ENCODE measurements around the gene USP25.

Gene USP25

DNA sequence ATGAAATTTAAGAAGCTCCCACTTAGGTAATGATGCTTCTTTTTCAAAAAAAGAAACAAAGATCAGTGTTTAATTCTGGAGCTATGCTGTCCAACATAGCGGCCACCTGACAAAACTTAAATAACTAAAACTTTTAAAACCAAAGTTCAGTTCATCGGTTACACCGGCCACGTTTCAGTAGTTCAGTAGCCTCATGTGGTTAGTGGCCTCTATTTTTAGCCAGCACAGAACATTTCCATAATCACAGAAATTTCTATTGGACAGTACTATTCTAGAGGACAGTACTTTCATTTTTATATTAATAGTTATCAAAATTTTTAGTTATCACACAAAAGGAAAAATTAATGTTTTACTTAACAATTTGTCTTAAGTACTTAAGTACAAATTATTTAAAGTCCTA lies 141.0 kb downstream of the USP25 start:
- POLR2A ChIA-PET, result no interaction called here
- CTCF ChIA-PET, result no interaction called here
- no peak for TF ChIP-seq TARDBP (IDR thresholded peaks at IDR 0.05)
- no peak for TF ChIP-seq ARNT (IDR thresholded peaks at IDR 0.05)
- no peak for TF ChIP-seq ZNF384 (IDR thresholded peaks at IDR 0.05)
- no peak for TF ChIP-seq FOXK2 (IDR thresholded peaks at IDR 0.05)
- TF ChIP-seq LEF1 (IDR thresholded peaks at IDR 0.05; ENCODE audit: borderline replicate concordance), result no peak
- no peak for DNase-seq (ENCODE audit: extremely low spot score)

- ChIA-PET POLR2A (no interaction called here), CTCF (no interaction called here)
- DNase-seq (ENCODE audit: extremely low spot score), result no peak
- no peak for TF ChIP-seq FOXM1 (IDR thresholded peaks at IDR 0.05; ENCODE audit: borderline replicate concordance)
- no peak for TF ChIP-seq SUZ12 (IDR thresholded peaks at IDR 0.05)
- TF ChIP-seq, protein P1, sequence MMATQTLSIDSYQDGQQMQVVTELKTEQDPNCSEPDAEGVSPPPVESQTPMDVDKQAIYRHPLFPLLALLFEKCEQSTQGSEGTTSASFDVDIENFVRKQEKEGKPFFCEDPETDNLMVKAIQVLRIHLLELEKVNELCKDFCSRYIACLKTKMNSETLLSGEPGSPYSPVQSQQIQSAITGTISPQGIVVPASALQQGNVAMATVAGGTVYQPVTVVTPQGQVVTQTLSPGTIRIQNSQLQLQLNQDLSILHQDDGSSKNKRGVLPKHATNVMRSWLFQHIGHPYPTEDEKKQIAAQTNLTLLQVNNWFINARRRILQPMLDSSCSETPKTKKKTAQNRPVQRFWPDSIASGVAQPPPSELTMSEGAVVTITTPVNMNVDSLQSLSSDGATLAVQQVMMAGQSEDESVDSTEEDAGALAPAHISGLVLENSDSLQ (IDR thresholded peaks at IDR 0.05), result no peak
- TF ChIP-seq ELF4 (IDR thresholded peaks at IDR 0.05), result no peak
- no peak for TF ChIP-seq ARNT (IDR thresholded peaks at IDR 0.05)
- no peak for TF ChIP-seq L3MBTL2 (conservative IDR thresholded peaks at IDR 0.05)
- TF ChIP-seq SP1 (IDR thresholded peaks at IDR 0.05), result no peak
Observed at GRCh38 chr21:15872236-15872635, 142.5 kb downstream of the USP25 start.

GRCh38 chr21:15874615-15875014 lies 144.8 kb downstream of the USP25 start:
- ChIA-PET POLR2A (no interaction called here), CTCF (no interaction called here)
- DNase-seq (ENCODE audit: extremely low spot score), result no peak
- no peak for TF ChIP-seq FOXM1 (IDR thresholded peaks at IDR 0.05; ENCODE audit: borderline replicate concordance)
- TF ChIP-seq NFRKB (IDR thresholded peaks at IDR 0.05), result no peak
- TF ChIP-seq HDGF (IDR thresholded peaks at IDR 0.05; ENCODE audit: borderline replicate concordance), result no peak
- no peak for TF ChIP-seq SUZ12 (IDR thresholded peaks at IDR 0.05)
- no peak for TF ChIP-seq BHLHE40 (IDR thresholded peaks at IDR 0.05; ENCODE audit: borderline replicate concordance)
- TF ChIP-seq ARNT (IDR thresholded peaks at IDR 0.05), result no peak
- TF ChIP-seq LEF1 (IDR thresholded peaks at IDR 0.05; ENCODE audit: borderline replicate concordance), result no peak
- TF ChIP-seq CTBP1 (IDR thresholded peaks at IDR 0.05; ENCODE audit: borderline replicate concordance), result no peak
- TF ChIP-seq, protein P1 (IDR thresholded peaks at IDR 0.05), result no peak
- no peak for TF ChIP-seq FOXK2 (IDR thresholded peaks at IDR 0.05)
- TF ChIP-seq TARDBP (IDR thresholded peaks at IDR 0.05), result no peak
- TF ChIP-seq ELF4 (IDR thresholded peaks at IDR 0.05), result no peak
- no peak for TF ChIP-seq FOXA1 (IDR thresholded peaks at IDR 0.05)
- TF ChIP-seq L3MBTL2 (conservative IDR thresholded peaks at IDR 0.05), result no peak
- no peak for TF ChIP-seq SP1 (IDR thresholded peaks at IDR 0.05)
- no peak for TF ChIP-seq ZNF384 (IDR thresholded peaks at IDR 0.05)

- CTCF ChIA-PET, result no interaction called here
- TF ChIP-seq, protein P1 (IDR thresholded peaks at IDR 0.05), result no peak
- POLR2A ChIA-PET, result no interaction called here
- no peak for DNase-seq (ENCODE audit: extremely low spot score)
Observed at GRCh38 chr21:15875286-15875685, 145.5 kb downstream of the USP25 start.

- ChIA-PET CTCF (no interaction called here), POLR2A (no interaction called here)
- no peak for DNase-seq (ENCODE audit: extremely low spot score)
- TF ChIP-seq, protein P1 (IDR thresholded peaks at IDR 0.05), result no peak
- TF ChIP-seq NFRKB (IDR thresholded peaks at IDR 0.05), result no peak
- no peak for TF ChIP-seq FOXA1 (IDR thresholded peaks at IDR 0.05)
- no peak for TF ChIP-seq L3MBTL2 (conservative IDR thresholded peaks at IDR 0.05)
- no peak for TF ChIP-seq ELF4 (IDR thresholded peaks at IDR 0.05)
- TF ChIP-seq FOXK2 (IDR thresholded peaks at IDR 0.05), result no peak
- TF ChIP-seq CTBP1 (IDR thresholded peaks at IDR 0.05; ENCODE audit: borderline replicate concordance), result no peak
- TF ChIP-seq ARNT (IDR thresholded peaks at IDR 0.05), result no peak
- TF ChIP-seq TARDBP (IDR thresholded peaks at IDR 0.05), result no peak
- no peak for TF ChIP-seq FOXM1 (IDR thresholded peaks at IDR 0.05; ENCODE audit: borderline replicate concordance)
- TF ChIP-seq SUZ12 (IDR thresholded peaks at IDR 0.05), result no peak
- TF ChIP-seq HDGF (IDR thresholded peaks at IDR 0.05; ENCODE audit: borderline replicate concordance), result no peak
- TF ChIP-seq SP1 (IDR thresholded peaks at IDR 0.05), result no peak
- no peak for TF ChIP-seq BHLHE40 (IDR thresholded peaks at IDR 0.05; ENCODE audit: borderline replicate concordance)
- no peak for TF ChIP-seq ZNF384 (IDR thresholded peaks at IDR 0.05)
- TF ChIP-seq LEF1 (IDR thresholded peaks at IDR 0.05; ENCODE audit: borderline replicate concordance), result no peak
Observed at GRCh38 chr21:15893902-15894301, 164.1 kb downstream of the USP25 start.

DNA sequence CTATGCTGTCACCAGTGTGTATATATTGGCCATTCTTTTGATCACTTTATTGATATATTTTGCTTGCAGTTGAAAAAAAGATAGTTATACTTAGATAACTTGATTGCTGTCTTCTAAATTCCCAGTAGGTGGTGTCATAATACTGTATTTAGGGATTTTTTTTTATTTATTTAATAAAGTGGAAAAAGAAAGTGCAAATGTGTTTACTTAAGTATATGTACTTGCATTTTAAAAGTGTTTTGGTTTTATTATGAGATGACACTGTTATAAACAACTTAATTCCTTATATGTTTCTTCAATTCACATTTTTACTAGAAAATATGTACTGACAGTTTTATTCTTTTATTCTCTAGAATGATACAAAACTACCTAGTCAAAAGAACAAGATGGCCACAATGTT lies 164.8 kb downstream of the USP25 start:
- POLR2A ChIA-PET, result no interaction called here
- no peak for DNase-seq (ENCODE audit: extremely low spot score)
- TF ChIP-seq FOXM1 (IDR thresholded peaks at IDR 0.05; ENCODE audit: borderline replicate concordance) (no peak), ARNT (IDR thresholded peaks at IDR 0.05) (no peak), ZNF384 (IDR thresholded peaks at IDR 0.05) (no peak), FOXA1 (IDR thresholded peaks at IDR 0.05) (no peak), L3MBTL2 (conservative IDR thresholded peaks at IDR 0.05) (no peak), SUZ12 (IDR thresholded peaks at IDR 0.05) (no peak), HDGF (IDR thresholded peaks at IDR 0.05; ENCODE audit: borderline replicate concordance) (no peak), TARDBP (IDR thresholded peaks at IDR 0.05) (no peak), FOXK2 (IDR thresholded peaks at IDR 0.05) (no peak), ELF4 (IDR thresholded peaks at IDR 0.05) (no peak), SP1 (IDR thresholded peaks at IDR 0.05) (no peak), NFRKB (IDR thresholded peaks at IDR 0.05) (no peak), BHLHE40 (IDR thresholded peaks at IDR 0.05; ENCODE audit: borderline replicate concordance) (no peak), CTBP1 (IDR thresholded peaks at IDR 0.05; ENCODE audit: borderline replicate concordance) (no peak), LEF1 (IDR thresholded peaks at IDR 0.05; ENCODE audit: borderline replicate concordance) (no peak)
- TF ChIP-seq, protein P1 (IDR thresholded peaks at IDR 0.05), result no peak
- CTCF ChIA-PET, result no interaction called here

All from HEK293T (cell line).